Activated CD4-positive, alpha-beta T cell treated with anti-CD3 and anti-CD28 coated beads, Interleukin-2, Interleukin-6, amounts not matched to agents 100 ng/mL and 50 ng/mL, durations not matched to agents 16 hours and 8 hours (primary cell): Measurements from ENCODE around the gene PLA2G12B.

Experiments used
- DNase-seq: peaks from one replicate; pipeline ENCODE4 v3.0.0-alpha.2; 2020

The PLA2G12B gene

GRCh38 chr10:72888151-72888638, 66.4 kb downstream of the PLA2G12B start:
- DNase-seq, result no peak

GRCh38 chr10:72887043-72887442, 67.6 kb downstream of the PLA2G12B start:
- DNase-seq, result no peak

- no peak for DNase-seq
Observed at GRCh38 chr10:72886621-72887020, 68.0 kb downstream of the PLA2G12B start.

GRCh38 chr10:72885953-72886352, 68.7 kb downstream of the PLA2G12B start:
- no peak for DNase-seq
